NCI-H345 (cell line): ENCODE measurements around the gene ZNF236.

Experiments used
- DNase-seq: peaks from one replicate; lab custom pipeline; 2025; lab: John Stamatoyannopoulos, UW

The ZNF236 gene

GRCh38 chr18:76860411-76860810 lies 38.1 kb downstream of the ZNF236 start:
- DNase-seq: no peak

GRCh38 chr18:76866666-76867065 lies 44.3 kb downstream of the ZNF236 start:
- no peak for DNase-seq

- DNase-seq: no peak
These were observed 51.0 kb downstream of the ZNF236 start for GRCh38 chr18:76873311-76873710.

GRCh38 chr18:76873713-76874112 lies 51.4 kb downstream of the ZNF236 start:
- DNase-seq: no peak

- no peak for DNase-seq
These were observed 52.5 kb downstream of the ZNF236 start for GRCh38 chr18:76874642-76875389.

GRCh38 chr18:76875390-76876325 lies 53.3 kb downstream of the ZNF236 start:
- DNase-seq: peak; percentile 49

- no peak for DNase-seq
These were observed 56.1 kb downstream of the ZNF236 start for GRCh38 chr18:76878426-76878825.

- DNase-seq: no peak
These were observed 57.7 kb downstream of the ZNF236 start for GRCh38 chr18:76880026-76880425.

GRCh38 chr18:76881744-76882143 lies 59.4 kb downstream of the ZNF236 start:
- no peak for DNase-seq

GRCh38 chr18:76882146-76882545 lies 59.8 kb downstream of the ZNF236 start:
- DNase-seq: no peak

- DNase-seq: no peak
These were observed 62.6 kb downstream of the ZNF236 start for GRCh38 chr18:76885001-76885400.

GRCh38 chr18:76886112-76886511 lies 63.8 kb downstream of the ZNF236 start:
- no peak for DNase-seq

GRCh38 chr18:76889091-76889699 lies 66.8 kb downstream of the ZNF236 start:
- DNase-seq: no peak

- no peak for DNase-seq
These were observed 70.5 kb downstream of the ZNF236 start for GRCh38 chr18:76892832-76893231.

GRCh38 chr18:76894566-76895346 lies 72.4 kb downstream of the ZNF236 start:
- DNase-seq: no peak

GRCh38 chr18:76895498-76895897 lies 73.1 kb downstream of the ZNF236 start:
- no peak for DNase-seq

- DNase-seq: no peak
These were observed 74.3 kb downstream of the ZNF236 start for GRCh38 chr18:76896677-76897076.

GRCh38 chr18:76897257-76897656 lies 74.9 kb downstream of the ZNF236 start:
- no peak for DNase-seq

GRCh38 chr18:76903386-76903785 lies 81.0 kb downstream of the ZNF236 start:
- no peak for DNase-seq

GRCh38 chr18:76905821-76906220 lies 83.5 kb downstream of the ZNF236 start:
- DNase-seq: no peak

- DNase-seq: no peak
These were observed 85.9 kb downstream of the ZNF236 start for GRCh38 chr18:76908277-76908676.

- no peak for DNase-seq
These were observed 87.1 kb downstream of the ZNF236 start for GRCh38 chr18:76909439-76909838.
